Osteoblast (primary cell): ENCODE measurements around the gene TRDMT1. TPM values are rescaled to one million over a fixed set of nuclear protein-coding genes. Genes with fewer than 3 reads are reported as not detected.

ENCODE experiments used
- DNase-seq: peaks from one replicate; pipeline ENCODE4 v3.0.0; 2011; ENCODE audit warnings: low spot score, mixed read lengths; ENCODE audit not compliant: insufficient read length; ENCODE audit errors: missing footprints
- H2AFZ ChIP-seq: 2 replicates; pipeline ENCODE4 v1.6.0; 2011; ENCODE audit warnings: mild to moderate bottlenecking, low read length
- H3K27ac ChIP-seq: 2 replicates; pipeline ENCODE4 v1.5.1; 2011; ENCODE audit warnings: mild to moderate bottlenecking, low read depth, low read length, moderate library complexity
- H3K27me3 ChIP-seq: 2 replicates; pipeline ENCODE4 v1.6.0; 2012; ENCODE audit warnings: mild to moderate bottlenecking, control low read depth, inconsistent platforms, low read length, moderate library complexity; ENCODE audit not compliant: insufficient read depth
- H3K36me3 ChIP-seq: 2 replicates; pipeline ENCODE4 v1.5.1; 2011; ENCODE audit warnings: mild to moderate bottlenecking, low read length, control low read depth, moderate library complexity; ENCODE audit not compliant: insufficient read depth
- H3K4me1 ChIP-seq: 2 replicates; pipeline ENCODE4 v1.5.1; 2011; ENCODE audit warnings: mild to moderate bottlenecking, low read length, control low read depth, moderate library complexity; ENCODE audit not compliant: insufficient read depth
- H3K4me2 ChIP-seq: 2 replicates; pipeline ENCODE4 v1.6.0; 2011; ENCODE audit warnings: mild to moderate bottlenecking, low read length; ENCODE audit not compliant: insufficient read depth
- H3K4me3 ChIP-seq: fragments of 200-600 bp; sonication (generic); 3 replicates; pipeline ENCODE4 v1.5.1; 2012; ENCODE audit warnings: mild to moderate bottlenecking, low read length, inconsistent platforms; ENCODE audit not compliant: insufficient read depth
- H3K79me2 ChIP-seq: 2 replicates; pipeline ENCODE4 v1.6.0; 2012; ENCODE audit warnings: mild to moderate bottlenecking, low read length, control low read depth, inconsistent platforms; ENCODE audit not compliant: insufficient read depth
- H3K9me3 ChIP-seq: 2 replicates; pipeline ENCODE4 v1.5.1; 2011; ENCODE audit warnings: low read depth, low read length, control low read depth
- H4K20me1 ChIP-seq: 2 replicates; pipeline ENCODE4 v1.6.0; 2012; ENCODE audit warnings: mild to moderate bottlenecking, low read length, control low read depth; ENCODE audit not compliant: insufficient read depth
- CTCF ChIP-seq: IDR thresholded peaks from 2 replicates; pipeline ENCODE4 v1.5.1; 2011; ENCODE audit warnings: mild to moderate bottlenecking, low read depth, low read length, moderate library complexity; ENCODE audit errors: extremely low read depth
- total RNA-seq: library from RNA; depleted of rRNA; stranded (reverse); fragments of >200 nt; gene quantifications from 2 replicates; pipeline ENCODE4 v1.2.3, GENCODE V29; 2012

Gene TRDMT1
- total RNA-seq, 1 donor = 7.6 TPM

GRCh38 chr10:17240096-17240495 is 38.6 kb upstream of the TRDMT1 start:
- peaks cover 25% of the 10 kb centered on the region for H4K20me1 ChIP-seq
- peaks cover 25% of the 10 kb centered on the region for H3K36me3 ChIP-seq
- H3K27ac ChIP-seq = no peak overlapping the region
- H2AFZ ChIP-seq = no peak overlapping the region
- H3K27me3 ChIP-seq = no peaks in the 10 kb centered on the region
- TF ChIP-seq CTCF = no peak
- DNase-seq = no peak
- H3K4me3 ChIP-seq = no peak overlapping the region
- H3K79me2 ChIP-seq = peaks cover 2% of the 10 kb centered on the region
- no peak overlapping the region for H3K4me2 ChIP-seq
- H3K4me1 ChIP-seq = peaks cover 22% of the 10 kb centered on the region
- H3K9me3 ChIP-seq = no peaks in the 10 kb centered on the region

DNA sequence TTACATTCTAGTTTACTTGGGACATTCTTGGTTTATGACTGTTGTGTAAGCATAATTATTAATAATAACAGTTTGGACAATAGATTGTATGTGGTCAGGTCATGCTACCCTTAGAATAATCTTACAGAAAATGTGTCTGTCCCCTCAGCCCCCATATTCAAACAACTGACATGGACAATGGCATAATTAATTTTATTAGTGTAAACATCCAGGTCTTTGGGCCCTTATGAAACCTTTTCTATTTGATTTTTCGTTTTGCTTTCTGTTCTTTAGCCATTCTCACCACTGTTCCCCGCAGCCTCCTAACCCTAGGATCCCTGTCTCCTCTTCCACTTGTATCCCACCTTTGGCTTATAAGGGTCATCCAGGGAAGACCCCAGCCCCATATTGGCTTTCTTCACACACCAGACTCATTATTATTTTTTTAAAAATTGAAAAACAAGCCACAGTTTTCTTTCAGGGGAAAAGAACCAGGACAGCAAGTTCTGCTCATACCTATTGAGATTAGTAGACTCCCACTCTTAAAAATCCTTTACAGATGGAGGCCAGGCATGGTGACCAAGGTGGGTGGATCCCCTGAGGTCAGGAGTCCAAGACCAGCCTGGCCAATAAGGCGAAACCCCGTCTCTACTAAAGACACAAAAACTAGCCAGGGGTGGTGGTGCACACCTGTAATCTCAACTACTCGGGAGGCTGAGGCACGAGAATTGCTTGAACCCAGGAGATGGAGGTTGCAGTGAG is 38.0 kb upstream of the TRDMT1 start:
- Histone ChIP-seq H3K4me1 (peaks cover 28% of the 10 kb centered on the region), H3K27ac (peak overlapping the region; percentile 76), H3K9me3 (no peaks in the 10 kb centered on the region), H3K79me2 (peaks cover 7% of the 10 kb centered on the region), H3K4me3 (no peak overlapping the region), H4K20me1 (peaks cover 31% of the 10 kb centered on the region), H2AFZ (no peak overlapping the region), H3K4me2 (no peak overlapping the region), H3K36me3 (peaks cover 31% of the 10 kb centered on the region), H3K27me3 (no peaks in the 10 kb centered on the region)
- TF ChIP-seq CTCF = no peak
- DNase-seq = no peak

DNA sequence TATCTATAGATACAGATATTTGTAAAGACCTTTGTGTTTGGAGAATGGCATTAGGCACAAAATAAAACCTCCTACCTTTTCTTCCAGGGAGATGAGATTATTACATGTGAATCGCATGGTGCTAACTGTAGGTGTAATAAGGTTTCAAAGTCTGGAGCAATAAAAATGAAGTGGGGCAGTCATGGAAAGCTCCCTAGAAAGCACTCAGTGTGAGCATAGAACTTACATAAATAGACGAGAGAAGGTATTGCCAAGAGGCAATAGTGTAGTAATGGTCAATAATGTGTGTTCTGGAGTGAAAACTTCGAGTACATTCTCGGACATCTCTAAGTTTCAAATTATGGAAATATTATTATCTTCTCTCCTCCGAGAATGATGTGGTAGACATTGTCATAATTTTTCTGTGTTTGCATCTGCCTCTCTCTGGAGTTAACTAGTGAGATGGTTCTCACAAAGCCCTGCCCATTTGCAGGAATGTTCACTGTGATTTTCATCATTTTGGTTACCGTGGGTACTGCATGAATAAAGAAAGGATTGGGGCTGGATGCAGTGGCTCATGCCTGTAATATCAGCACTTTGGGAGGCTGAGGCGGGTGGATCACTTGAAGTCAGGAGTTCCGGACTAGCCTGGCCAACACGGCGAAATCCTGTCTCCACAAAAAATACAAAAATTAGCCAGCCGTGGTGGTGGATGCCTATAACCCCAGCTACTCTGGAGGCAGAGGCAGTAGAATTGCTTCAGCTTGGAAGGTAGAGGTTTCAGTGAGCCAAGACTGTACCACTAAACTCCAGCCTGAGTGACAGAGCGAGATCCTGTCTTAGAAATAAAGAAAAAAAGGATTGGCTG is 37.2 kb upstream of the TRDMT1 start:
- Histone ChIP-seq H4K20me1 (peaks cover 39% of the 10 kb centered on the region), H3K27me3 (no peaks in the 10 kb centered on the region), H3K27ac (peak overlapping the region; percentile 76), H3K9me3 (no peaks in the 10 kb centered on the region), H3K4me2 (peak overlapping the region; percentile 34), H3K4me1 (peaks cover 36% of the 10 kb centered on the region), H3K36me3 (peaks cover 39% of the 10 kb centered on the region), H3K79me2 (peaks cover 13% of the 10 kb centered on the region), H3K4me3 (no peak overlapping the region), H2AFZ (no peak overlapping the region)
- DNase-seq = no peak
- no peak for TF ChIP-seq CTCF

DNA sequence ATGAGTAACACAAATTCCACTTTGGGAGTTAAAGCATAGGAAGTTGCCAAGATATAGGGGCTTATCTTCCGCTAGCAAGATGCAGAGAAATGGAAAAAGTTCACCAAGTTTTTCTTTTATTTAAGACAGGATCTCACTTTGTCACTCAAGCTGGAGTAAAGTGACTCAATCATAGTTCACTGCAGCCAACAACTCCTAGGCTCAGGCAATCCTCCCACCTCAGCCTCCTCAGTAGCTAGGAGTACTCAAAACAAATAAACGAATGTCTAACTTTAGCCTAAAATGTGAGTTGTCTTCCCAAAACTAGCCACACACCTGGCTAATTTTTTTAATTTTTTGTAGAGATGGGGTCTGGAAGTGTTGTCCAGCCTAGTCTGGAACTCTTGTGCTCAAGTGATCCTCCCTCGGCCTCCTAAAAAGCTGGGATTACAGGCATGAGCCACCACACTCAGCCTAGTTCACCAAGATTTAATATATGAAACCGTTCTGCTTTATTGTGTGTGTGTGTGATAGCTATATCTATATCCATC is 36.5 kb upstream of the TRDMT1 start:
- no peak for TF ChIP-seq CTCF
- peak overlapping the region; percentile 34 for H3K4me2 ChIP-seq
- no peak overlapping the region for H2AFZ ChIP-seq
- H3K4me3 ChIP-seq = no peak overlapping the region
- H3K79me2 ChIP-seq = peaks cover 20% of the 10 kb centered on the region
- H3K27ac ChIP-seq = peak overlapping the region; percentile 76
- no peak for DNase-seq
- no peaks in the 10 kb centered on the region for H3K27me3 ChIP-seq
- no peaks in the 10 kb centered on the region for H3K9me3 ChIP-seq
- H4K20me1 ChIP-seq = peaks cover 45% of the 10 kb centered on the region
- peaks cover 46% of the 10 kb centered on the region for H3K36me3 ChIP-seq
- peaks cover 43% of the 10 kb centered on the region for H3K4me1 ChIP-seq
